Keratinocyte (primary cell): ENCODE results near the gene GBGT1.

Experiments
- CTCF ChIP-seq, 3 experiments: IDR thresholded peaks in 1 of 3; conservative IDR thresholded peaks in 1 of 3; optimal IDR thresholded peaks in 1 of 3; 2 replicates in 2 of 3; 3 replicates in 1 of 3; pipeline versions ENCODE3 to v1.5.1; 2011; ENCODE audit warnings: low read length in 3 of 3, mild to moderate bottlenecking in 3 of 3, moderate library complexity in 2 of 3, control low read depth in 1 of 3, inconsistent platforms in 1 of 3; ENCODE audit not compliant: insufficient read depth in 2 of 3; ENCODE audit errors: extremely low read depth in 1 of 3
- EZH2 ChIP-seq: IDR thresholded peaks from one replicate; pipeline ENCODE4 v1.6.1; 2012; ENCODE audit warnings: inconsistent platforms, mild to moderate bottlenecking, low read length, moderate library complexity

- TF ChIP-seq CTCF (optimal IDR thresholded peaks at IDR 0.05 in 1 of 3, IDR thresholded peaks at IDR 0.05 in 1 of 3, conservative IDR thresholded peaks at IDR 0.05 in 1 of 3; ENCODE audit: extremely low read depth in 1 of 3, insufficient read depth in 2 of 3, low read length in 3 of 3) (no peak), EZH2 (no peak)
Measured at GRCh38 chr9:133166392-133166791, 2.7 kb upstream of the GBGT1 start.
